Astrocyte (in vitro differentiated cells and primary cell): ENCODE measurements around the gene NUMA1. TPM values are rescaled to one million over a fixed set of nuclear protein-coding genes. Genes with fewer than 3 reads are reported as not detected.

Experiments
- DNase-seq: peaks from one replicate; pipeline ENCODE4 v3.0.0-alpha.2; 2010; ENCODE audit warnings: low read depth
- FAIRE-seq: peaks from 2 replicates; lab custom pipeline; 2011; peaks lifted over from hg19 to GRCh38; lab: Jason Lieb, UNC
- H2AFZ ChIP-seq: 2 replicates; pipeline ENCODE4 v1.6.0; 2012; ENCODE audit warnings: low read depth, low read length, inconsistent platforms
- H3K27ac ChIP-seq: 2 replicates; pipeline ENCODE4 v1.5.1; 2011; ENCODE audit warnings: low read depth, low read length, inconsistent platforms
- H3K27me3 ChIP-seq: 2 replicates; pipeline ENCODE4 v1.6.0; 2011; ENCODE audit warnings: low read length, inconsistent platforms; ENCODE audit not compliant: insufficient read depth
- H3K36me3 ChIP-seq: 2 replicates; pipeline ENCODE4 v1.5.1; 2011; ENCODE audit warnings: low read length, inconsistent platforms; ENCODE audit not compliant: insufficient read depth
- H3K4me1 ChIP-seq: 2 replicates; pipeline ENCODE4 v1.5.1; 2011; ENCODE audit warnings: low read length, inconsistent platforms; ENCODE audit not compliant: insufficient read depth
- H3K4me2 ChIP-seq: 2 replicates; pipeline ENCODE4 v1.6.0; 2012; ENCODE audit warnings: low read length, inconsistent platforms
- H3K4me3 ChIP-seq: 2 replicates; pipeline ENCODE4 v1.5.1; 2011; ENCODE audit warnings: low read depth, mild to moderate bottlenecking, low read length, inconsistent platforms; ENCODE audit not compliant: insufficient read depth
- H3K79me2 ChIP-seq: 2 replicates; pipeline ENCODE4 v1.6.0; 2012; ENCODE audit warnings: mild to moderate bottlenecking, low read length, inconsistent platforms; ENCODE audit not compliant: insufficient read depth
- H3K9ac ChIP-seq: 2 replicates; pipeline ENCODE4 v1.6.0; 2012; ENCODE audit warnings: mild to moderate bottlenecking, low read length, inconsistent platforms
- H3K9me3 ChIP-seq: 2 replicates; pipeline ENCODE4 v1.5.1; 2012; ENCODE audit warnings: low read depth, mild to moderate bottlenecking, low read length, inconsistent platforms; ENCODE audit not compliant: insufficient read depth
- H4K20me1 ChIP-seq: 2 replicates; pipeline ENCODE4 v1.6.0; 2012; ENCODE audit warnings: low read length, inconsistent platforms; ENCODE audit not compliant: insufficient read depth
- H3K27ac Mint-ChIP-seq: one replicate; pipeline ENCODE4 v1.8.0; 2021; ENCODE audit warnings: mild to moderate bottlenecking, mixed read lengths; ENCODE audit not compliant: unreplicated experiment
- H3K27me3 Mint-ChIP-seq: one replicate; pipeline ENCODE4 v1.8.0; 2021; ENCODE audit warnings: low read depth, mixed read lengths; ENCODE audit not compliant: unreplicated experiment
- H3K36me3 Mint-ChIP-seq: one replicate; pipeline ENCODE4 v1.8.0; 2021; ENCODE audit warnings: low read depth, mixed read lengths; ENCODE audit not compliant: unreplicated experiment
- H3K4me1 Mint-ChIP-seq: one replicate; pipeline ENCODE4 v1.8.0; 2021; ENCODE audit warnings: low read depth, mixed read lengths; ENCODE audit not compliant: unreplicated experiment
- H3K4me3 Mint-ChIP-seq: one replicate; pipeline ENCODE4 v1.8.0; 2021; ENCODE audit warnings: mild to moderate bottlenecking, moderate library complexity, mixed read lengths; ENCODE audit not compliant: unreplicated experiment
- H3K9me3 Mint-ChIP-seq: one replicate; pipeline ENCODE4 v1.8.0; 2021; ENCODE audit warnings: mild to moderate bottlenecking, mixed read lengths; ENCODE audit not compliant: unreplicated experiment
- CTCF ChIP-seq: IDR thresholded peaks from 2 replicates; pipeline ENCODE4 v1.5.1; 2011; ENCODE audit warnings: low read depth, mild to moderate bottlenecking, inconsistent platforms, low read length, moderate library complexity; ENCODE audit not compliant: insufficient read depth
- EZH2 ChIP-seq: IDR thresholded peaks from 2 replicates; pipeline ENCODE4 v1.6.1; 2012; ENCODE audit warnings: mild to moderate bottlenecking, low read length, inconsistent platforms; ENCODE audit not compliant: insufficient read depth
- total RNA-seq: library from RNA; stranded (reverse); gene quantifications from 2 replicates; pipeline ENCODE4 v1.2.1, GENCODE V29; 2021

Gene NUMA1
- total RNA-seq, 1 donor from 2014 or later, result 111 TPM

- Histone ChIP-seq H4K20me1 (peaks cover 88% of the 10 kb centered on the region), H3K4me1 (no peaks in the 10 kb centered on the region), H3K36me3 (peaks cover 43% of the 10 kb centered on the region), H3K79me2 (peaks cover 3% of the 10 kb centered on the region), H3K4me2 (no peak overlapping the region), H3K9me3 (no peaks in the 10 kb centered on the region), H3K27ac (no peak overlapping the region), H3K4me3 (no peak overlapping the region), H3K9ac (no peak overlapping the region), H3K27me3 (no peaks in the 10 kb centered on the region), H2AFZ (no peak overlapping the region)
- Mint-ChIP-seq H3K4me3 (no peak overlapping the region), H3K27ac (no peak overlapping the region), H3K36me3 (peaks cover 41% of the 10 kb centered on the region), H3K27me3 (no peaks in the 10 kb centered on the region), H3K9me3 (peaks cover 2% of the 10 kb centered on the region), H3K4me1 (peaks cover 28% of the 10 kb centered on the region)
- TF ChIP-seq EZH2 (no peak), CTCF (no peak)
- no peak for FAIRE-seq
- no peak for DNase-seq
These were observed 79.1 kb downstream of the NUMA1 start for GRCh38 chr11:72001285-72001684.

- Mint-ChIP-seq H3K36me3 (peaks cover 39% of the 10 kb centered on the region), H3K27ac (no peak overlapping the region), H3K4me3 (no peak overlapping the region), H3K27me3 (no peaks in the 10 kb centered on the region), H3K9me3 (peaks cover 2% of the 10 kb centered on the region), H3K4me1 (peaks cover 28% of the 10 kb centered on the region)
- Histone ChIP-seq H2AFZ (no peak overlapping the region), H3K9ac (no peak overlapping the region), H3K27me3 (no peaks in the 10 kb centered on the region), H3K27ac (no peak overlapping the region), H3K4me3 (no peak overlapping the region), H3K4me2 (no peak overlapping the region), H3K36me3 (peaks cover 37% of the 10 kb centered on the region), H3K4me1 (no peaks in the 10 kb centered on the region), H4K20me1 (peaks cover 85% of the 10 kb centered on the region), H3K79me2 (peaks cover 3% of the 10 kb centered on the region), H3K9me3 (no peaks in the 10 kb centered on the region)
- TF ChIP-seq CTCF (no peak), EZH2 (no peak)
- FAIRE-seq (no peak), DNase-seq (no peak)
These were observed 80.0 kb downstream of the NUMA1 start for GRCh38 chr11:72000202-72000867.

- H3K27me3 Mint-ChIP-seq, result no peaks in the 10 kb centered on the region
- no peak overlapping the region for H3K4me3 ChIP-seq
These were observed 80.5 kb downstream of the NUMA1 start for GRCh38 chr11:71999798-72000197.

More at GRCh38 chr11:71999798-72000197, 80.5 kb downstream of the NUMA1 start:
- FAIRE-seq, result no peak
- Histone ChIP-seq H3K27ac (no peak overlapping the region), H3K36me3 (peaks cover 31% of the 10 kb centered on the region), H3K27me3 (no peaks in the 10 kb centered on the region), H3K4me2 (no peak overlapping the region), H4K20me1 (peaks cover 85% of the 10 kb centered on the region), H3K9me3 (no peaks in the 10 kb centered on the region), H2AFZ (no peak overlapping the region), H3K4me1 (no peaks in the 10 kb centered on the region), H3K9ac (no peak overlapping the region), H3K79me2 (peaks cover 8% of the 10 kb centered on the region)
- Mint-ChIP-seq H3K4me3 (peak overlapping the region; percentile 42), H3K27ac (peak overlapping the region; percentile 18), H3K9me3 (peaks cover 2% of the 10 kb centered on the region), H3K4me1 (peaks cover 28% of the 10 kb centered on the region), H3K36me3 (peaks cover 42% of the 10 kb centered on the region)
- TF ChIP-seq EZH2 (no peak), CTCF (no peak)
- DNase-seq, result no peak
